DND-41 (cell line): ENCODE results near the gene ZBED4.

Experiments
- ATAC-seq: fragments of 200-7000 bp; cut with Tn5 transposase; 3 replicates; pipeline ENCODE4 v1.9.1; 2021; ENCODE audit warnings: low read depth; ENCODE audit not compliant: insufficient read depth
- DNase-seq: peaks from one replicate; pipeline ENCODE4 v3.0.0-alpha.2; 2020
- H2AFZ ChIP-seq: 2 replicates; pipeline ENCODE4 v1.6.0; 2012; ENCODE audit warnings: low read depth, low read length
- H3K27ac ChIP-seq: 2 replicates; pipeline ENCODE4 v1.5.1; 2012; ENCODE audit warnings: low read length, inconsistent platforms
- H3K27me3 ChIP-seq: fragments of 200-600 bp; sonication (generic); 2 replicates; pipeline ENCODE4 v1.6.0; 2012; ENCODE audit warnings: low read length, mild to moderate bottlenecking, inconsistent platforms; ENCODE audit not compliant: insufficient read depth, poor library complexity
- H3K36me3 ChIP-seq: 2 replicates; pipeline ENCODE4 v1.5.1; 2012; ENCODE audit warnings: low read length, inconsistent platforms; ENCODE audit not compliant: insufficient read depth
- H3K4me1 ChIP-seq: 2 replicates; pipeline ENCODE4 v1.5.1; 2012; ENCODE audit warnings: mild to moderate bottlenecking, low read length; ENCODE audit not compliant: insufficient read depth
- H3K4me2 ChIP-seq: 2 replicates; pipeline ENCODE4 v1.6.0; 2012; ENCODE audit warnings: mild to moderate bottlenecking, moderate library complexity, low read length, inconsistent platforms; ENCODE audit not compliant: insufficient read depth
- H3K4me3 ChIP-seq, 2 experiments: fragments of 200-600 bp in 1 of 2; shearing (Covaris generic) in 1 of 2; 2 replicates each; pipeline ENCODE4 v1.5.1; 2012 to 2016; ENCODE audit warnings: inconsistent platforms in 2 of 2, low read length in 2 of 2, mild to moderate bottlenecking in 2 of 2, low read depth in 1 of 2, moderate library complexity in 1 of 2
- H3K79me2 ChIP-seq: 2 replicates; pipeline ENCODE4 v1.6.0; 2012; ENCODE audit warnings: low read length, inconsistent platforms; ENCODE audit not compliant: insufficient read depth
- H3K9ac ChIP-seq: 2 replicates; pipeline ENCODE4 v1.6.0; 2012; ENCODE audit warnings: low read depth, mild to moderate bottlenecking, inconsistent platforms, low read length, moderate library complexity
- H3K9me3 ChIP-seq: 2 replicates; pipeline ENCODE4 v1.5.1; 2012; ENCODE audit warnings: low read length, moderate library complexity, mild to moderate bottlenecking, inconsistent platforms; ENCODE audit not compliant: insufficient read depth, severe bottlenecking
- H4K20me1 ChIP-seq: 2 replicates; pipeline ENCODE4 v1.6.0; 2012; ENCODE audit warnings: low read length; ENCODE audit not compliant: insufficient read depth
- EZH2 ChIP-seq: IDR thresholded peaks from 3 replicates; pipeline ENCODE4 v1.6.1; 2012; ENCODE audit warnings: borderline replicate concordance, low read depth, mild to moderate bottlenecking, moderate library complexity, low read length, inconsistent platforms; ENCODE audit not compliant: severe bottlenecking
- TF ChIP-seq, protein P1 (sequence below): IDR thresholded peaks from 2 replicates; pipeline ENCODE4 v1.5.1; 2012; ENCODE audit warnings: borderline replicate concordance, low read length, moderate library complexity, mild to moderate bottlenecking; ENCODE audit not compliant: poor library complexity, severe bottlenecking; ENCODE audit errors: extremely low read depth

Gene ZBED4

DNA sequence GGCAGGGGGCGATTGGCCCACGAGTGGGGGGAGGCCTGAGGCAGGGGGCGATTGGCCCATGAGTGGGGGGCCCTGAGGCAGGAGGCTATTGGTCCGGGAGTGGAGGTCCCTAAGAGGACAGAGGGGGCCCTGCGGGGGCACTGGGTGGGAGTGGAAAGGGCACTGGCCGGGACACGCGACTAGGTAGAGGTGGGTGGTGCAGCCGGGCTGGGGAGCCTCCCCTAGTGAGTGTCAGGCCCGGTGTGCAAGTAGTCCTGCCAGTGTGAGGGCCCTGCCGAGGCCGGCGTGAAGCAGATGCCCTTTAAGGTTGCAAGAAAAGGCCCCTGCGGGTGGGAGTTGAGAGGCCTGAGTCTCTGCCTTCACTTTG lies 25.1 kb upstream of the ZBED4 start:
- peaks cover 40% of the 10 kb centered on the region for H3K79me2 ChIP-seq
- H3K9ac ChIP-seq, result peak overlapping the region; percentile 88; the same call in 1 of the 2 replicates
- TF ChIP-seq, protein P1, sequence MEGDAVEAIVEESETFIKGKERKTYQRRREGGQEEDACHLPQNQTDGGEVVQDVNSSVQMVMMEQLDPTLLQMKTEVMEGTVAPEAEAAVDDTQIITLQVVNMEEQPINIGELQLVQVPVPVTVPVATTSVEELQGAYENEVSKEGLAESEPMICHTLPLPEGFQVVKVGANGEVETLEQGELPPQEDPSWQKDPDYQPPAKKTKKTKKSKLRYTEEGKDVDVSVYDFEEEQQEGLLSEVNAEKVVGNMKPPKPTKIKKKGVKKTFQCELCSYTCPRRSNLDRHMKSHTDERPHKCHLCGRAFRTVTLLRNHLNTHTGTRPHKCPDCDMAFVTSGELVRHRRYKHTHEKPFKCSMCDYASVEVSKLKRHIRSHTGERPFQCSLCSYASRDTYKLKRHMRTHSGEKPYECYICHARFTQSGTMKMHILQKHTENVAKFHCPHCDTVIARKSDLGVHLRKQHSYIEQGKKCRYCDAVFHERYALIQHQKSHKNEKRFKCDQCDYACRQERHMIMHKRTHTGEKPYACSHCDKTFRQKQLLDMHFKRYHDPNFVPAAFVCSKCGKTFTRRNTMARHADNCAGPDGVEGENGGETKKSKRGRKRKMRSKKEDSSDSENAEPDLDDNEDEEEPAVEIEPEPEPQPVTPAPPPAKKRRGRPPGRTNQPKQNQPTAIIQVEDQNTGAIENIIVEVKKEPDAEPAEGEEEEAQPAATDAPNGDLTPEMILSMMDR, result no peak
- no peak for TF ChIP-seq EZH2
- H3K4me2 ChIP-seq, result peak overlapping the region; percentile 80
- peaks cover 32% of the 10 kb centered on the region for H4K20me1 ChIP-seq
- H3K27ac ChIP-seq, result peak overlapping the region; percentile 80; the same call in 1 of the 2 replicates
- H3K4me1 ChIP-seq, result peaks cover 35% of the 10 kb centered on the region
- no peak for ATAC-seq
- H3K9me3 ChIP-seq, result no peaks in the 10 kb centered on the region
- H3K4me3 ChIP-seq, result peak overlapping the region in 1 of 2 experiments; percentile 82; a peak in 1 of 4 replicates
- H3K27me3 ChIP-seq, result peaks cover 4% of the 10 kb centered on the region
- no peak for DNase-seq
- H3K36me3 ChIP-seq, result peaks cover 21% of the 10 kb centered on the region
- no peak overlapping the region for H2AFZ ChIP-seq

DNA sequence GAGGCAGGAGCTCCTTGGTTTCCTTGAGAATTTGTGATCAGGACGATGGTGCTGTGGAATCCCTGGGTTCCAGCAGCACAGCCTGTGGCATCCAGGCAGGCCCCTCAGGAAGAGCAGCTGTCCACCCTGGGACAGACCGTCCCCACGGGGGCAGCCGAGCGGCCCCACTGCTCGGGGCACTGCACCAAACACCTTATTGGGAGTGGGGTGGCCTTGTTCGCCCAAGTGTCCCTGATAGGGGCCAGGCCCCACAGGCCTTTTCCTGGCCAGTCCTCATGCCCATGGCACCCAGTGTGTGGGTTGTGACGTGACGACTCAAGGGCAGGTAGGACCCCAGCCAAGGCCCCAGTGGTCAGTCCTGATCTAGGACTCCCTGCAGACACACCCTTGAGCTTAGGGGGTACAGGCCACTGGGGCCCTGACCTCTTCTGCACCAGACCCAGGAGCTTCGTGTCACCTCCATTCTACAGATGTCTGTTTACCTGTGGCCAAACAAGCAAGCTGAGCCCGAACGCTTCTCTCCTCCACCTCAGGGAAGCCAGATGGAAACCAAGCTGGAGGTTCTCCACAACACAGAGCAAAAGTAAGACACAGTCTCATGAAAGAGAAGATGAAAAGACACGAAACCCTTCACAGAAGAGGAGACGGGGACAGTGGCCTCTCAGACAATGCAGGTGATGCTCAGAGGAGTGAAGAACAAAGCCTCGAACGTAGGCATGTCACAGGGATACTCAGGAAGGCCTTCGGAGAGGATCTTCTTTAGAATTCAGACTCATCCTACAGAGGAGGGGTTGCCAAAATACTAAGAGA lies 24.4 kb upstream of the ZBED4 start:
- Histone ChIP-seq H3K79me2 (peaks cover 33% of the 10 kb centered on the region), H3K36me3 (peaks cover 14% of the 10 kb centered on the region), H3K4me2 (no peak overlapping the region; the same call in 1 of the 2 replicates), H3K27me3 (peaks cover 5% of the 10 kb centered on the region), H3K27ac (no peak overlapping the region), H3K9me3 (no peaks in the 10 kb centered on the region), H3K4me1 (peaks cover 29% of the 10 kb centered on the region), H3K9ac (no peak overlapping the region), H3K4me3 (no peak overlapping the region), H4K20me1 (peaks cover 26% of the 10 kb centered on the region), H2AFZ (no peak overlapping the region)
- ATAC-seq (no peak), DNase-seq (no peak)
- TF ChIP-seq, protein P1, result no peak

DNA sequence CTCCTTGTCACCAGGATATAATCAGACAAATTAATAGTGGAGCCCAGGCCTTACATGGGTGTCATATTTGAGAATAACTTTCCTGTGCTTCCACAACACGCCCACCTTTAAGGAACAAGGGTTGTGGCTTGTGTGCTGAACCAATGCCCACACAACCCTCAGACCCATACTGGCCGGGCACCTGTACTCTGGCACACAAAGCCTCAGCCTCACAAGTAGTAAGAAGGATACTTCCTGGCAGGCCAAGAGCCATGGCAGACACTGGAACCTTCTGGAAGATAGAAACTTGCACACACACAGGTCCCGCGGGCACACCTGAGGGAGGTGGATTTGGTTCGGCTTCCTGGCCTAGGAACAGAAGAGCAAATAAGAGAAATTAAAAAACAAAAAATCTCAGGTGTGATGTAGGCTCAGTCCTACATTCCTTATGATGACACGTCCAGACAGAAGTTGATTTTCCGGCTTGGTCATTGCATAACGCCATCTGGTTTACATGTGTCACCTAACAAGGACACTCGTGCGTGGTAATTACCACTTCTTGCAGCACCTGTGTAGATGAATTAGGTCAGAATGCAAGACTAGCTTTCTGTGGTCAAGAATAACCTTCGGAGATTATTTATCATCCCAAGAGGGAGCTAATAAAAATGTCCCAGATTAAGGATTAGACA lies 20.2 kb upstream of the ZBED4 start:
- no peaks in the 10 kb centered on the region for H3K36me3 ChIP-seq
- no peaks in the 10 kb centered on the region for H4K20me1 ChIP-seq
- no peak overlapping the region for H3K27ac ChIP-seq
- ATAC-seq (no peak), DNase-seq (no peak)
- H3K27me3 ChIP-seq, result peaks cover 5% of the 10 kb centered on the region
- no peak overlapping the region for H2AFZ ChIP-seq
- H3K9me3 ChIP-seq, result no peaks in the 10 kb centered on the region
- no peak for TF ChIP-seq EZH2
- TF ChIP-seq, protein P1, result no peak
- no peaks in the 10 kb centered on the region; the same call in 1 of the 2 replicates for H3K79me2 ChIP-seq
- no peak overlapping the region for H3K9ac ChIP-seq
- H3K4me2 ChIP-seq, result no peak overlapping the region
- H3K4me3 ChIP-seq, result no peak overlapping the region
- peaks cover 6% of the 10 kb centered on the region for H3K4me1 ChIP-seq
